Uterine smooth muscle cell (primary cell): ENCODE measurements around the gene USP17L22. TPM values are rescaled to one million over a fixed set of nuclear protein-coding genes. Genes with fewer than 3 reads are reported as not detected.

Experiments used
- total RNA-seq: library from RNA; depleted of rRNA; stranded (reverse); fragments of >200 nt; gene quantifications from 2 replicates; pipeline ENCODE4 v1.2.3, GENCODE V29; 2014

Gene USP17L22, protein sequence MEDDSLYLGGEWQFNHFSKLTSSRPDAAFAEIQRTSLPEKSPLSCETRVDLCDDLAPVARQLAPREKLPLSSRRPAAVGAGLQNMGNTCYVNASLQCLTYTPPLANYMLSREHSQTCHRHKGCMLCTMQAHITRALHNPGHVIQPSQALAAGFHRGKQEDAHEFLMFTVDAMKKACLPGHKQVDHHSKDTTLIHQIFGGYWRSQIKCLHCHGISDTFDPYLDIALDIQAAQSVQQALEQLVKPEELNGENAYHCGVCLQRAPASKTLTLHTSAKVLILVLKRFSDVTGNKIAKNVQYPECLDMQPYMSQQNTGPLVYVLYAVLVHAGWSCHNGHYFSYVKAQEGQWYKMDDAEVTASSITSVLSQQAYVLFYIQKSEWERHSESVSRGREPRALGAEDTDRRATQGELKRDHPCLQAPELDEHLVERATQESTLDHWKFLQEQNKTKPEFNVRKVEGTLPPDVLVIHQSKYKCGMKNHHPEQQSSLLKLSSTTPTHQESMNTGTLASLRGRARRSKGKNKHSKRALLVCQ
- not detected in 2 replicates for total RNA-seq

DNA sequence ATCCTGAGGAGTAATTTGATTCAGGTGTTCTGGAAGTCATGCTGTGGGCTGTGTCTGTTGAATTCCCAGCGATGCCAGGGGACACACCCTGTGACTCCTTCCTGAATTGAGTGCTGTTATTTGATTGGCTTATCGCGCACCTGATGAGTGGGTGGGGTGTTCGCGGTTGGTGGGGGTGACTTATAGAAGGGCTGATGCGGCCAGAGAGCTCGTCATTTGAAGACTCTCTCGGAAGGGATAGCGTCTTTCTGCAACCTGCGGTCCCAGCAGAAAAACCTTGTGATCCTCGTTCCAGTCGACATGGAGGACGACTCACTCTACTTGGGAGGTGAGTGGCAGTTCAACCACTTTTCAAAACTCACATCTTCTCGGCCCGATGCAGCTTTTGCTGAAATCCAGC lies at the start of gene USP17L22:
Gene USP17L22, plus strand, starts transcription at position 301 of the 400 bp plus-strand sequence. Its CDS starts 0 bp downstream, at position 301.

GRCh38 chr4:9219852-9220251 lies 47.6 kb upstream of the USP17L22 start, which contains the start of gene USP17L12:
TSS of gene USP17L12 (plus strand) at chr4:9220152. CDS start at chr4:9220152, 0 bp downstream.

DNA sequence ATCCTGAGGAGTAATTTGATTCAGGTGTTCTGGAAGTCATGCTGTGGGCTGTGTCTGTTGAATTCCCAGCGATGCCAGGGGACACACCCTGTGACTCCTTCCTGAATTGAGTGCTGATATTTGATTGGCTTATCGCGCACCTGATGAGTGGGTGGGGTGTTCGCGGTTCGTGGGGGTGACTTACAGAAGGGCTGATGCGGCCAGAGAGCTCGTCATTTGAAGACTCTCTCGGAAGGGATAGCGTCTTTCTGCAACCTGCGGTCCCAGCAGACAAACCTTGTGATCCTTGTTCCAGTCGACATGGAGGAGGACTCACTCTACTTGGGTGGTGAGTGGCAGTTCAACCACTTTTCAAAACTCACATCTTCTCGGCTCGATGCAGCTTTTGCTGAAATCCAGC lies 42.8 kb upstream of the USP17L22 start, which contains the start of gene USP17L13:
Gene USP17L13, plus strand, starts transcription at position 301 of the 400 bp plus-strand sequence. Its CDS starts 0 bp downstream, at position 301.

DNA sequence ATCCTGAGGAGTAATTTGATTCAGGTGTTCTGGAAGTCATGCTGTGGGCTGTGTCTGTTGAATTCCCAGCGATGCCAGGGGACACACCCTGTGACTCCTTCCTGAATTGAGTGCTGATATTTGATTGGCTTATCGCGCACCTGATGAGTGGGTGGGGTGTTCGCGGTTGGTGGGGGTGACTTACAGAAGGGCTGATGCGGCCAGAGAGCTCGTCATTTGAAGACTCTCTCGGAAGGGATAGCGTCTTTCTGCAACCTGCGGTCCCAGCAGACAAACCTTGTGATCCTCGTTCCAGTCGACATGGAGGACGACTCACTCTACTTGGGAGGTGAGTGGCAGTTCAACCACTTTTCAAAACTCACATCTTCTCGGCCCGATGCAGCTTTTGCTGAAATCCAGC lies 33.3 kb upstream of the USP17L22 start, which contains the start of gene USP17L15:
Gene USP17L15, plus strand, starts transcription at position 301 of the 400 bp plus-strand sequence. Its CDS starts 0 bp downstream, at position 301.

DNA sequence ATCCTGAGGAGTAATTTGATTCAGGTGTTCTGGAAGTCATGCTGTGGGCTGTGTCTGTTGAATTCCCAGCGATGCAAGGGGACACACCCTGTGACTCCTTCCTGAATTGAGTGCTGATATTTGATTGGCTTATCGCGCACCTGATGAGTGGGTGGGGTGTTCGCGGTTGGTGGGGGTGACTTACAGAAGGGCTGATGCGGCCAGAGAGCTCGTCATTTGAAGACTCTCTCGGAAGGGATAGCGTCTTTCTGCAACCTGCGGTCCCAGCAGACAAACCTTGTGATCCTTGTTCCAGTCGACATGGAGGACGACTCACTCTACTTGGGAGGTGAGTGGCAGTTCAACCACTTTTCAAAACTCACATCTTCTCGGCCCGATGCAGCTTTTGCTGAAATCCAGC lies 23.8 kb upstream of the USP17L22 start, which contains the start of gene USP17L17:
Gene USP17L17, plus strand, starts transcription at position 301 of the 400 bp plus-strand sequence. Its CDS starts 0 bp downstream, at position 301.

GRCh38 chr4:9247953-9248680 lies 19.3 kb upstream of the USP17L22 start, which contains the start of gene USP17L18:
TSS of gene USP17L18 (plus strand) at chr4:9248630. CDS start at chr4:9248630, 0 bp downstream.

DNA sequence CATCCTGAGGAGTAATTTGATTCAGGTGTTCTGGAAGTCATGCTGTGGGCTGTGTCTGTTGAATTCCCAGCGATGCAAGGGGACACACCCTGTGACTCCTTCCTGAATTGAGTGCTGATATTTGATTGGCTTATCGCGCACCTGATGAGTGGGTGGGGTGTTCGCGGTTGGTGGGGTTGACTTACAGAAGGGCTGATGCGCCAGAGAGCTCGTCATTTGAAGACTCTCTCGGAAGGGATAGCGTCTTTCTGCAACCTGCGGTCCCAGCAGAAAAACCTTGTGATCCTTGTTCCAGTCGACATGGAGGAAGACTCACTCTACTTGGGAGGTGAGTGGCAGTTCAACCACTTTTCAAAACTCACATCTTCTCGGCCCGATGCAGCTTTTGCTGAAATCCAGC lies 14.3 kb upstream of the USP17L22 start, which contains the start of gene USP17L19:
Gene USP17L19, plus strand, starts transcription at position 301 of the 400 bp plus-strand sequence. Its CDS starts 0 bp downstream, at position 301.

DNA sequence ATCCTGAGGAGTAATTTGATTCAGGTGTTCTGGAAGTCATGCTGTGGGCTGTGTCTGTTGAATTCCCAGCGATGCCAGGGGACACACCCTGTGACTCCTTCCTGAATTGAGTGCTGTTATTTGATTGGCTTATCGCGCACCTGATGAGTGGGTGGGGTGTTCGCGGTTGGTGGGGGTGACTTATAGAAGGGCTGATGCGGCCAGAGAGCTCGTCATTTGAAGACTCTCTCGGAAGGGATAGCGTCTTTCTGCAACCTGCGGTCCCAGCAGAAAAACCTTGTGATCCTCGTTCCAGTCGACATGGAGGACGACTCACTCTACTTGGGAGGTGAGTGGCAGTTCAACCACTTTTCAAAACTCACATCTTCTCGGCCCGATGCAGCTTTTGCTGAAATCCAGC lies 9.6 kb upstream of the USP17L22 start, which contains the start of gene USP17L20:
Gene USP17L20, plus strand, starts transcription at position 301 of the 400 bp plus-strand sequence. Its CDS starts 0 bp downstream, at position 301.

DNA sequence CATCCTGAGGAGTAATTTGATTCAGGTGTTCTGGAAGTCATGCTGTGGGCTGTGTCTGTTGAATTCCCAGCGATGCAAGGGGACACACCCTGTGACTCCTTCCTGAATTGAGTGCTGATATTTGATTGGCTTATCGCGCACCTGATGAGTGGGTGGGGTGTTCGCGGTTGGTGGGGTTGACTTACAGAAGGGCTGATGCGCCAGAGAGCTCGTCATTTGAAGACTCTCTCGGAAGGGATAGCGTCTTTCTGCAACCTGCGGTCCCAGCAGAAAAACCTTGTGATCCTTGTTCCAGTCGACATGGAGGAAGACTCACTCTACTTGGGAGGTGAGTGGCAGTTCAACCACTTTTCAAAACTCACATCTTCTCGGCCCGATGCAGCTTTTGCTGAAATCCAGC lies 4.8 kb upstream of the USP17L22 start, which contains the start of gene USP17L21:
Gene USP17L21, plus strand, starts transcription at position 301 of the 400 bp plus-strand sequence. Its CDS starts 0 bp downstream, at position 301.

Other genes starting within 250 kb of the USP17L22 start
- gene FAM90A26, start 97.2 kb upstream of the USP17L22 start, total RNA-seq = not detected in 2 replicates
- not detected in 2 replicates for gene USP17L10, start 57.0 kb upstream of the USP17L22 start, total RNA-seq
- not detected in 2 replicates for gene USP17L11, start 52.2 kb upstream of the USP17L22 start, total RNA-seq
- gene USP17L12, start 47.5 kb upstream of the USP17L22 start, total RNA-seq = not detected in 2 replicates
- not detected in 2 replicates for gene USP17L13, start 42.7 kb upstream of the USP17L22 start, total RNA-seq
- gene USP17L15, start 33.2 kb upstream of the USP17L22 start, total RNA-seq = 0.11 TPM in 1 of 2 replicates, not detected in the other
- gene USP17L17, start 23.7 kb upstream of the USP17L22 start, total RNA-seq = not detected in 2 replicates
- not detected in 2 replicates for gene USP17L18, start 19.0 kb upstream of the USP17L22 start, total RNA-seq
- not detected in 2 replicates for gene USP17L19, start 14.2 kb upstream of the USP17L22 start, total RNA-seq
- not detected in 2 replicates for gene USP17L20, start 9.5 kb upstream of the USP17L22 start, total RNA-seq
- not detected in 2 replicates for gene USP17L21, start 4.7 kb upstream of the USP17L22 start, total RNA-seq
- gene USP17L24, start 57.5 kb downstream of the USP17L22 start, total RNA-seq = not detected in 2 replicates
- not detected in 2 replicates for gene USP17L25, start 62.3 kb downstream of the USP17L22 start, total RNA-seq
- gene USP17L26, start 67.0 kb downstream of the USP17L22 start, total RNA-seq = not detected in 2 replicates
- not detected in 2 replicates for gene USP17L5, start 71.8 kb downstream of the USP17L22 start, total RNA-seq
- gene USP17L27, start 76.5 kb downstream of the USP17L22 start, total RNA-seq = not detected in 2 replicates
- gene USP17L28, start 81.3 kb downstream of the USP17L22 start, total RNA-seq = not detected in 2 replicates
- gene USP17L29, start 86.0 kb downstream of the USP17L22 start, total RNA-seq = not detected in 2 replicates
- gene USP17L30, start 95.5 kb downstream of the USP17L22 start, total RNA-seq = not detected in 2 replicates
- not detected in 2 replicates for gene DEFB131A, start 176.8 kb downstream of the USP17L22 start, total RNA-seq